Measurements from ENCODE around the gene SCYGR3.
"Not testable (repeated sequence)": the region's sequence is repeated elsewhere in the genome, so short reads cannot be mapped to it uniquely, and the experiment has no call there.

SCYGR3 gene

DNA sequence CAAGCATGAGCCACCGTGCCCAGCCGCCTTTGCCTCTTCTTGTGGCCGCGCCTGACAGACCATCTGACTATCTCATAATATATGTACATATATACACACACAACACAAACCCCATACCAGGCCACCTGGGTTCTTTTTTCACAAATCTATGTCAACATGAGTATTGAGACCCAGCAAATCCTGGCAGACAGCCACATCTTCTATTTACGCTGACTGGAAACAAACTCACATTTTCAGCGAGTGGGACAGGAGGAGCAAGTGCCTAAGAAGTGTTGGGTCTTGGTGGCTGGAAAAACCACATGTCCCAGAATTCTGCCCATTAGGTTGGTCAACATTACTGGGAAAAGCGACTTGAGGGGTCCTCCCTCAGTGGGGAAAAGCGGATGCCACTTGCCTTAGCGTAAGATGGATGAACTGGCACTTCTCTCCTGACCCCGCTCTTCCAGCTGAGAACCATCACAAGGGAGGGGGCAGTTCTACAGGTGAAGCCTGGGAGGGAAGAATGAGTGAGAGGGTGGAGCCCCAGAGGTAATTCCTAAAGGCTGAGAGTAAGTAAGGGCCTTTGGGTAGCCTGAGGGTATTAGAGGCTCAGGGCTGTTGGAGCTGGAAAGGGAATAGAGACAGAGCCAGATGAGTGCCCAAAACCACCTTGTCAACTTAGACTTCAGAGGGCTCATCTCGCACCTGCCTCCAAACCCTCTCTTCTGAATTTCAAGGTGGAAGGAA, 1.9 kb downstream of the SCYGR3 start:
- DNase-seq: no peak

DNA sequence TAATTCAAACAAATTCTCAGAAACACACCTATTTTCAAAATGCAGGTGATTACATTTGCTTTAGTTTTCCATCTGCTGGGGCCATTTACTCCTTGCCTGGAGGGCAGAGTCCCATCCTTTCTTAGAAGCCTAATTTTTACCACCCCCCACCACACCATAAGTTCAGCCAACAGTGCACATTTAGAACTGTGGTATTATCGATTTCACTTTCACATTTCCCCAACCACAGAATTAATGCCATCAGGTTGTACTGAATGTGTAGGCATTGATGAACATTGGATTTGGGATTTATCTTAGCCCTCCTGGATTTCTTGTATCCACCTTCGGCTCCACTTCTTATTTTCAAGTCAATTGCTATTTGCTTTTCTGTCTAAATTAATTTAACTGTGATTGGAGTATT, 4.5 kb downstream of the SCYGR3 start:
- DNase-seq: no peak

DNA sequence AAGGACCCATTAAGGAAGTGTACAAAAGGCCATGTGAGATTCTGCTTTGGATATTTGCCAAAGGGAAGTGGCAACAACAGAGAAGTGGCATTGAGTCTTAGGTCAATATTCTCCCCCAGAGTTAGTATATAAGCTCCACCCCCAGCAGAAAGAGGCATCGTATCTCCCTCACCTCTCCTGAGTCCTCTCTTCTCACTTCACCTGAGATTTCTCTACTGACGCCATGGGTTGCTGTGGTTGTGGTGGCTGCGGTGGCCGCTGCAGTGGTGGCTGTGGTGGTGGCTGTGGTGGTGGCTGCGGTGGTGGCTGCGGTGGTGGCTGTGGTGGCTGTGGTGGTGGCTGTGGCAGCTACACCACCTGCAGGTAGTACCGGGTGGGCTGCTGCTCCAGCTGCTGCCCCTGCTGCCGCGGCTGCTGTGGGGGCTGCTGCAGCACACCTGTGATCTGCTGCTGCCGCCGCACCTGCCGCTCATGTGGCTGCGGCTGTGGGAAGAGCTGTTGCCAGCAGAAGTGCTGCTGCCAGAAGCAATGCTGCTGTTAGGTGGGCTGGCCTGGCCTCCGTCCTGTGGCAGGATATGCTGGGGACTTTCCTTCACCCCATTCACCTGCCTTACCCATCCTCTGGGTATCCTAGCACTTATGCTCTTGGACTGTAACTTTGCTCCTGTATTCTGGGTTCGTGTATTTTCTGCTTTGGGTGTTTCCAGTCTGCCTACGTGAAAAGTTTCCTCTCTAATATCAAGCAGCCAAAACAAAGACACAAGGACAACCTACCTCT, 5.9 kb downstream of the SCYGR3 start:
- peak; percentile 86 to 87 for DNase-seq

DNA sequence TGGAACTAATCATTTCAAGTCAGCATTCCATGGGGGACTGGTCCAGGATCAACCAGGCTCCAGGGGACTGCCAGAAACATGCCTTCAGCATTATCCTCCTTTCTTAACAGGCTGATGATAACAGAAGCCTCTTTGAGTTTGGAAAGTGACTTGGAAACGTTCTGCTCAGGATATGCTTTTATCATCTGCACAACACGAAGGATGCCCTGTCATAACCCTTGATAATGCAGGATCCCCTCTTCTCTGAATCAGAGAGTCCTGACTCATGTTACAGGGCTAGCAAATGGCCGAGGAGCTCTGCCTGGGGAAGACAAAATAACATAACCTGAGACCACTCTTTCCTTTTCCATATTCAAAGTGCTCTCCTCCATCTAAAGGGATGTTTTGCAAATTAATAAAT, 6.7 kb downstream of the SCYGR3 start:
- DNase-seq: no peak

DNA sequence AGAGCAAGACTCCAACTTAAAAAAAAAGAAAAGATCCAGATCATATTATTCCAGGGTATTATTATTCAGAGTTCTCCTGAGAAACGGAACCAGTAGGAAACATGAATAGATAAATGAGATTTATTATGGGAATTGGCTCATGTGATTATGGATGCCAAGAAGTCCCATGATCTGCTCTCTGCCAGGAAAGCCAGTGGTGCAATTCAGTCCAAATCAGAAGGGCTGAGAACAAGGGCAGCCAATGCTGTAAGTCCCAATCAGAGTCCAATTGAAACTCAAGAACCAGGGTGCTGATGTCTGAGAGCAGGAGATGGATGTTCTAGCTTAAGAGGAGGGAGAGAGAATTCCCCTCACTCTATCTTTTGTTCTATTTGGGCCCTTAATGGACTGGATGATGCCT, 8.2 kb downstream of the SCYGR3 start:
- DNase-seq: no peak

DNA sequence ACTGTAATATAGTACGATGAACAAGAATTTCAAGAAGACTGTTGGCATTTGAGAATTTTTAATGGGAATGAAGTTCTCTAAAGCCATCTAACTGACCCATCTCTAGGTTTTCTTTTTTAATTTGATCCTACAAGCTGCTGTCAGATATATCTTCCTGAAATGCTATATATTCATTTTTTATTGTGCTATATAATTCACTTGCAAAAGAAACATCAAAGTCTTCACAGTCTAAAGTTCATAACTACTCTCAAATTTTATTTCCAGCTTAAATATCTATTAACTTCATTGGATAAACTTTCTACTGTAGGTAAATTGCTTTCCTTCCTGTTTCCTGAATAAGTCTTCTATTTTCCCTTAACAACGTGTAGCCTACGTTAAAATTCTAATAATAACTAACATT, 12.3 kb downstream of the SCYGR3 start:
- no peak for DNase-seq

DNA sequence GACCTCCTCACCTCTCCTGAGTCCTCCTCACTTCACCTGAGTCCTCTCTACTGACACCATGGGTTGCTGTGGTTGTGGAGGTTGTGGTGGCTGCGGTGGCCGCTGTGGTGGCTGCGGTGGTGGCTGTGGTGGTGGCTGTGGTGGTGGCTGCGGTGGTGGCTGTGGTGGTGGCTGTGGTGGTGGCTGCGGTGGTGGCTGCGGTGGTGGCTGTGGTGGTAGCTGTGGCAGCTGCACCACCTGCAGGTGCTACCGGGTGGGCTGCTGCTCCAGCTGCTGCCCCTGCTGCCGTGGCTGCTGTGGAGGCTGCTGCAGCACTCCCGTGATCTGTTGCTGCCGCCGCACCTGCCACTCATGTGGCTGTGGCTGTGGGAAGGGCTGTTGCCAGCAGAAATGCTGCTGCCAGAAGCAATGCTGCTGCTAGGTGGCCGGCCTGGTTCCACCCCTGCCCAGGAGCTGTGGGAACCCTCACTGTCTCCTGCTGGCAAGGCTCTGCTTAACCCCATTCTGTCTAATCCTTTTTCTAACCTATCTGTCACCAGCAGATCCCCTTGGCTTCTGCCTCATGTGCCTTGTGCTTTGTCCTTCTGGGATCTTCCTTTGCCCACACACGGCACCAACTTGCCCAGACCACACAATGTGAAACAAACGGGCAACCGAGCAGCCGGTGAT, 15.7 kb downstream of the SCYGR3 start, which contains the start of gene SCYGR2:
SCYGR2 (plus strand) TSS at position 59 of the 669 bp plus-strand sequence; CDS start at position 59, 0 bp downstream.
- DNase-seq: not testable (repeated sequence)

DNA sequence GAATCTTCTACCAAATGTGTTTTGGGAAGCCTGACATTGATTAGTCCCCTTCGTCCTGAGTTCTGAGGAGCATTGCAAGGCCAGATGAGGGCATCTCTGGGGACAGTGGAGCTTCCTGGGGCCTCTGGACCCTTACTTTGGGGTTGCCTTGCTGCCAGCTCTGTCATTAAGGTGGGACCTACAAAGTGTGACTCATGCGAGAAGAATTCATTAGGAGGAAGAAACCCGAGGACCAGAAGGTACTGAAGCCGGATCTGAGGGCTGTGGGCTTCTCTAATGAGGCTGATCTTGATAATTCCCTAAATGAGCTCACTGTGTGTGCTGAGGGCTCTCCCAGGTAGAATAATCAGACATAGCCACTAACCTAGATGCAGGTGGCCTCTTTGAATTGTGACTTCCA, 16.6 kb downstream of the SCYGR3 start:
- DNase-seq: no peak

DNA sequence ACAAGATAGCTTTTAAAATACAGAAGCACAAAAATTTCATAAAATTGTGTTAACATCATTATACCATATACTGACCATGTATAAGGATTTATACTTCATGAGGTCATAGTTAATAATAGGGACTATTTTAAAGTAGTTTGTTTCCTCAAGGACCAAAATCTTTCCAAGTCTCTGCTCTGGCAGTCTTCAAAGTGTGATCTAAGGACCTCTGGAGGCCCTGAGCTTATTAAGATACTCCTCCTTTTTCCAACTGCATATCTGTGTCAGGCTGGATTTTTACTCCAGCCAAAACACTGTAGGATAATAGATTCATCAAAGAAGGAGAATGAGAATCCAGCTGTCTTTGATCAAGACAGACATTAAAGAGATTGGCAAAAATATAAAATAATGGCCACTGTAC, 17.6 kb downstream of the SCYGR3 start:
- no peak for DNase-seq

DNA sequence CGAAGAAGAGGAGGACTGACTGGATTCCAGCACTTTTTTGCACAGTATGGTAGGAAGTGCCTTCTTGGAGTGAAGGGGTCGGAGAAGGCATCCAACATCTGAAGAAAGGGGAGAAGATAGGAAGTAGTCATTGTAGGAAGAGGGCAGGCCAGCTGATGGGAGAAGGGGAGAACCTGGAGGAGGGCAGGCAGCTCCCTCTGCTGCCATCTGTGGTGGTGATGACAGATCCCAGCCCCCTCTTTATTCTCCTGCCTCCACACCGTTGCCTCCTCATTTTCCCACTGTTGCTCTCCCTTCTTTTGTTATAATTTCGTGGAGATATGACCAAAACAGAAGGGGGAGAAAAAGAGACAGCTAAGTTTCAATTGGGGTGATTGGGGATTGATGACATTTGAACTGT, 18.8 kb downstream of the SCYGR3 start:
- no peak for DNase-seq

DNA sequence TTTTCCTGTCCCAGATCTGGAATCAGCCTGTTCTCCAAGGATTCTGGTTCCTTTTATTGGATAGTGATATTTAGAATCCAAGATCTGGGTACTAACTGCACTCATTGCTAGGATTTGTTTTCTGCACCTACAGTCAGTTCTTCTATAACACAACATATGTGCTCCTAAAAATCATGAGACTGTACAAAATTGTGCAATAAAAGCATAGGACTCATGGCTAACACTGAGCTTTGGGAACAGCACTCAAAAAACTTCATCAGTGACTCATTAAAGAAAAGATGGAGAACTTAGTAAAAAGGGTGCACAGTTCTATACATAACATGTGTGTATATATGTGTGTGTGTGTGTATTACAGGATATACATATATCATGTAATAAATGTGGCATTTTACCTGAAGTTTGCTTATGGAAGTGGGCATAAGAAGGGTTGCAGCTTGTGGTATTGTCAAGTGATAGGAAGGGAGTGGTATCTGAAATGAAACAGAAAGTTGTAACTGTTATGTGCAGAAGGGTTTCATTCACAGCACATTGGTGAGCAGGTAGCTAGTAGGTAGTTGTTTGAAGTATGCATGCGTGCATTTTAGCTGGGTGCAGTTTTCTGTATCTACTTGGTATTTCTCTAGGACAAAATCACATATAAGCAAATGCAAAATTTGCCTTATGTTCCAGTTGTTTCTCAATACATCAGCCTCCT, 21.8 kb downstream of the SCYGR3 start:
- peak in 1 of 2 donors; percentile 43 for DNase-seq

DNA sequence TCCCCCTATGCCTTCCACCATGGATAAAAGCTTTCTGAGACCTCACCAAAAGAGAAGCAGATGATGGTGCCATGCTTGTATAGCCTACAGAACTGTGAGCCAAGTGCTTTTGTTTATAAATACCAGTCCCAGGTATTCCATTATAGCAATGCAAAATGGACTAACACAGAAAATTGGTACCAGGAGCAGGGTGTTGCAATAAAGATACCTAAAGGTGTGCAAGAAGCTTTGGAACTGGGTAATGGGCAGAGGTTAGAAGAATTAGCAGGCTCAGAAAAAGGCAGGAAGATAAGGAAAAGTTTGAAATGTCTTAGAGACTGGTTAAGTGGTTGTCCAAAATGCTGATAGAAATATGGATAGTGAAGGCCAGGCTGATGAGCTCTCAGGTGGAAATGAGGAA, 32.3 kb downstream of the SCYGR3 start:
- no peak for DNase-seq

DNA sequence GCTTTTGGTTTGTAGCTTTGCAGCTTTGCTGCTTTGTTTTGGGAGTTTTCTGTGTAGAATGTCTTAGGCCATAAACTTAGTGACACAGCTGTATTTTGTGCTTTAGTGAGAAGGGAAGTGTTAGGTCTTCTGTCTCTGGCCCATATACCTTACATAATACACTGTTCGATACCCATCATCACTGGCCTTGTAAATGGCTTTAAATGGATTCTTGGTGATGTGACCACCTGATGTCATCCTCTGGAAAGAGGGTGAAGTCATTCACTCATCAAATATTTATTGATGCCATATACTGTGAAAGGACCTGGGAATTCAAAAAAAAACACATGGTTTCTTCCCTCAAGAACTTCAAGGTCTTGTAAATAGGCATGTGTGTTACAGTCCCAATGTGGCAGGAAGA, 34.8 kb downstream of the SCYGR3 start:
- DNase-seq: no peak

DNA sequence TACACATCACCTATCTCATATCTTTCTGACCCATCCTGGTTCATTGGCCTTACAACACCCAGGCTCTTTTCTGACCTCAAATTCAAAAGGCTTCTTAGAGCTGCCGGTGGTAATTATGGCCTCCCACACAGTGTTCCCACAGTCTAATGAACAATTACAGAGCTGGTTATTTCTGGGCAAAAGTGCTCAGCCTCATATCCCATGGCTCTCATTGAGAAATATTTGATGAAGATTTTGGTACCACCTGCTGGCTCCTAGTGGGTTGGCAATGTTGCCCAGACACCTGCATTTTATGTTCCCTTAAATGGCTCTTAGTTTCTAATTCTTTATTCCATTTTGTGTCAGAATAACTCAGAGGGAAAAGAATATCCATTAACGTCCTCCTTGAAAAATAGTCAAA, 36.0 kb downstream of the SCYGR3 start:
- no peak for DNase-seq

DNA sequence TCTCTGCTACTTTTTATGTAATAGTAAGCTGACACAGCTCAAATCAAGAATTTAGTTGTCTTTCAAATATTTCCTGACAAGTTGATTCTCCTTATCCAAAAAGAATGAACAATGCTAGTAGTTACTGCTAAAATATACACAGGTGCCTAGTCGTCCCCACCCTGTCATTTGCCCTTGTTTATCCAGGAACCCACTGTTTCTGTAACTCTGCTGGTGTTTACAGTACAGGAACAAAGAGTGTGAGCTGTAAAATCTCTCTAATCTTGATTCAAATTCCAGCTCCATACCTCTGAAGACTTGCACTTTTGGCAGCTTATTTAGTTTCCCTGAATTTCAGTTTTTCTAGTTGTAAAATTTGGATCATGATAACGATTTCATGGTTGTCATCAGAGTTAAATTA, 37.1 kb downstream of the SCYGR3 start:
- no peak for DNase-seq

DNA sequence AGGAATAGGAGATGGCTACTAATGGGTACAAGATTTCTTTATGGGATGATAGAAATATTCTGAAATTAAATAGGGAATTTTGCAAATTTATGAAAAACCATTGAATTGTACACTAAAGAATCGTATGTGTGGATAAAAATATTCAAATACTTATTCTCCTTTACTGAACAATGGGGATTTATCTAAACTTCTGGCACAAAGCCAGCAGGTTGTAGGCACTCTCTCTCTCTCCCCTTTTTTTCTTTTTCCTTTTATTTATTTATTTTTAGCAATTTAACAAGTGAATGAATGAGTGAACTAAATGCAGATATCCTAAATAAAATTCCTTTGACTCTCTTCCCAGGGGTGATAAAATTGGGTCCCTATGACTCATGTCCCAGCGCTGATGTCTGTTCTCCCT, 37.8 kb downstream of the SCYGR3 start:
- no peak for DNase-seq

DNA sequence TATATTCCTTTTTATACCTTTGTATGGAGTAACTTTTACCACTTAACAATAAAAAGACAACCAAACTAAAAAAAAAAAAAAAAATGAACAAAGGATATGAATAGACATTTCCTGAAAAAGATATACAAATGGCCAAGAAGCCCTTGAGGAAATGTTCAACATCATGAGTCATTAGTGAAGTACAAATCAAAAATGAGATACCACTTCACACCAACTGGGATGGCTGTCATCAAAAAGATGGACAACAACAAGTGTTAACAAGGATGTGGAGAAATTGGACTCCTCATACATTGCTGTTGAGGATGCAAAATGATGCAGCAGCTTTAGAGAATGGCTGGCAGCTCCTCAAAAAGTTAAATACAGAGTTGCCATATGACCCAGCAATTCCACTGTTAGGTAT, 38.5 kb downstream of the SCYGR3 start:
- no peak for DNase-seq

DNA sequence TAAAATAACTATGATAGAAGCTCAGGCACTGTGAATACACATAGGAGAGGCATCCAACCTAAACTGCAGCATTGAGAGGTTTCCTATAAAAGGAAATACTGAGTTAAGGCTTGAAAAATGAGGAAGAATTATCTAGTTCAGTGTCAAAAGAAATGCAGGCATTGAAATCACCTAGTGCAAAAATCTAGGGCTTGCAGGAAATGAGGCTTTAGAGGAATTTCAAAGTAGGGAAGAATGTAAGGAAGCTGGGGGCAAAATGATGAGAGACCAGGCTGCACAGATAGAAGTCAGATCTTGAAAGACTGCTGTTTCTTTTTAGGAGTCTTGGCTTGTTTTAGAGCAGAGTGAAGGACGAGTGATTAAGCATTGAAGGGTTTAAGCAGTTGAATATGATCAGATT, 44.0 kb downstream of the SCYGR3 start:
- DNase-seq: no peak

DNA sequence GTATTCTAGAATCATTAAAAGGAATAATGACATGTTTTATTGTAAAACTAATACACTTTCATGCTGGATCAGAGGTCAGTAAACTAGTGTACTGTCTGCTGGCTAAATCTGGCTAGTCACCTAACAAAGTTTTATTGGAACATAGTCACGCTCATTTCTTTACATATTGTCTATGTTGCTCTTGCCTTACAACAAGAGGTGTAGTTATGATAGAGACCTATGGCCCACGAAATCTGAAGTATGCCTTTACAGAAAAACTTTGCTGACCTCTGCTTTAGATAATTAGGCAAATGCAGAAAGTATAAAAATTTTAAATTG, 45.8 kb downstream of the SCYGR3 start:
- no peak for DNase-seq

DNA sequence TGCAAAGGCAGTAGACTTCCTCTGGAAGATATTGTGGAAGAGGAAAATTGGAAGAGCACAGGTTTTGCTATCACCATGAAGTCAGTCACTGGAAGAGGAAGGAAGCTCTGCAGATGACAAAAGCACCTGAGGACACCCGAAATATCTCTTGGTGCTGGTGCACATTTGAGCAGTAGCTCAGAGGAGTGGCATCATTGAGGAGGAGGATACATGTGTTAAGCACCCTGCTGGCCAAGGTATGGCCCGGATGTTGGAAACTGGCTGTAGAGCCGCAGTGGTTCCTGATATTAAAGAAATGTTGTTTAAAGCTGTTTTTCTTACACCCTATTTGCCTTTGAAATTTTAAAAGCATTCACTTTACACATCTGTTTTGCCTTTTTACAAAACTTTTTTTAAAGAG, 48.6 kb downstream of the SCYGR3 start:
- no peak for DNase-seq

DNA sequence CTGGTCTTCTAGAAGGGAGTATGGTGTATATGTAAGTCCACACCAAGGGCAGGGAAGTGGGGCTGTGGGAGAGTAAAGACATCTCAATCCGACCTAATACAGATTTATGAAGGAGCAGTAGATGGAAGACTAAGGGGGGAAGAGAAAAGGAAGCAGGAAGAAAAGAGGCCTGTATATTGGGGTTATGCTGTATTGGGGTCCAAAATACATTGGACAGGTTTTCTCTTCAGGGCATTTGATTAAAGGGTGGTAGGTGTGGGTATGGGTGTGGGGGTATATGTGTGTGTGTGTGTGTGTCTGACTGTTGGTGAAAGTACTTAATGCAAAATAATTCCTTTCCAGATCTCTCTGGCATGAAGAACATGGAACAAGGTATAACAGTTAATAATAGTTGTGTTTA, 49.6 kb downstream of the SCYGR3 start:
- no peak for DNase-seq

Data from inflammatory macrophage treated with lipopolysaccharide for 1 hour (primary cell).